ENCODE results near the gene KRTAP11-1. TPM values are rescaled to one million over a fixed set of nuclear protein-coding genes. Genes with fewer than 3 reads are reported as not detected.

The KRTAP11-1 gene, protein sequence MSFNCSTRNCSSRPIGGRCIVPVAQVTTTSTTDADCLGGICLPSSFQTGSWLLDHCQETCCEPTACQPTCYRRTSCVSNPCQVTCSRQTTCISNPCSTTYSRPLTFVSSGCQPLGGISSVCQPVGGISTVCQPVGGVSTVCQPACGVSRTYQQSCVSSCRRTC
- not detected for total RNA-seq

DNA sequence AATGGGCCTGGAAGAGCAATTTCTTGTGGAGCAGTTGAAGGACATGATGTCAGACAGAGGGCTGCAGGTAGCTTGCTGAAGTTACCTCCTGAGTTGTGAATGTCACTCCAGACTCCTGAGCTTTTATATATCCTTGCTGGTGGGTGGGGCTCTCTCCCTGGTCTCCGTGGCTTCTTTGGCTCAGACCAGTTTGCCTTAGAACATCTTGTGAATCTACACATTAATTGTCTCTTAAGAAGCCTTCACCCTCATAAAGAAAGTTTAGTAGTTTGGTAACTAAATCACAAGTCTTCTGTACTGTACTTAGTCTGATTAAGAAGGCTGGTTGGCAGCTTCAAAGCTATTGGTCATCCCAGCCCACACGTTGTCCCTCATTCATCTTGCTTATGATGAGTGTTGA is at the start of gene KRTAP11-1:
TSS of gene KRTAP11-1 (minus strand) at position 101 of the 400 bp plus-strand sequence. CDS start at position 45, 56 bp downstream.
- TF ChIP-seq, protein P1, sequence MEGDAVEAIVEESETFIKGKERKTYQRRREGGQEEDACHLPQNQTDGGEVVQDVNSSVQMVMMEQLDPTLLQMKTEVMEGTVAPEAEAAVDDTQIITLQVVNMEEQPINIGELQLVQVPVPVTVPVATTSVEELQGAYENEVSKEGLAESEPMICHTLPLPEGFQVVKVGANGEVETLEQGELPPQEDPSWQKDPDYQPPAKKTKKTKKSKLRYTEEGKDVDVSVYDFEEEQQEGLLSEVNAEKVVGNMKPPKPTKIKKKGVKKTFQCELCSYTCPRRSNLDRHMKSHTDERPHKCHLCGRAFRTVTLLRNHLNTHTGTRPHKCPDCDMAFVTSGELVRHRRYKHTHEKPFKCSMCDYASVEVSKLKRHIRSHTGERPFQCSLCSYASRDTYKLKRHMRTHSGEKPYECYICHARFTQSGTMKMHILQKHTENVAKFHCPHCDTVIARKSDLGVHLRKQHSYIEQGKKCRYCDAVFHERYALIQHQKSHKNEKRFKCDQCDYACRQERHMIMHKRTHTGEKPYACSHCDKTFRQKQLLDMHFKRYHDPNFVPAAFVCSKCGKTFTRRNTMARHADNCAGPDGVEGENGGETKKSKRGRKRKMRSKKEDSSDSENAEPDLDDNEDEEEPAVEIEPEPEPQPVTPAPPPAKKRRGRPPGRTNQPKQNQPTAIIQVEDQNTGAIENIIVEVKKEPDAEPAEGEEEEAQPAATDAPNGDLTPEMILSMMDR (IDR thresholded peaks at IDR 0.05; ENCODE audit: low read depth) = no peak

DNA sequence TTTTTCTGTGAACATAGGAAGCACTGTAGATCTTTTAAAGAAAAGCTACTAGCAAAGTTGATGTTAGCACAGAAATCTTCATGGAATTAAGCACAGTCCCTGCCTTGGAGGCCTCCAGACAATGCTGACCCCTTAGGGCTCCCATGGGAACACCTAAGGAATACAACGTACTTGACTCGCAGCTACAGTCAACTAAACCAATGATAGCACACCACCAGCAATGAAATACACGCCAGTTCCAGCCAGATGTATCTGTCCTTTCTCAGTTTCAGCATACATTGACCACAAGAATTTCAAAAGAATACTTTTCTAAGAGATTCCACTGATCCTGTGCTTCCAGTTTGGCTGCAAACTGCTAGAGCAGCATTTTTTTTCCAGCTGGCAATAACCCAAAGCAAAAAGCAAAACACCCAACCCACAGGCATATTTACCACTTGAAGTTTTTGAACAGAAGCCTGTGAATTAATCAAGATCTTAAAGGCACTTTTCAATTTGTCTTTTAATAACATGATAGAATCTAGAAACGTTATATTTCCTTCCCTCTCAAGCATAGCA is 42.8 kb upstream of the KRTAP11-1 start:
- TF ChIP-seq, protein P1 (IDR thresholded peaks at IDR 0.05; ENCODE audit: low read depth) = no peak

DNA sequence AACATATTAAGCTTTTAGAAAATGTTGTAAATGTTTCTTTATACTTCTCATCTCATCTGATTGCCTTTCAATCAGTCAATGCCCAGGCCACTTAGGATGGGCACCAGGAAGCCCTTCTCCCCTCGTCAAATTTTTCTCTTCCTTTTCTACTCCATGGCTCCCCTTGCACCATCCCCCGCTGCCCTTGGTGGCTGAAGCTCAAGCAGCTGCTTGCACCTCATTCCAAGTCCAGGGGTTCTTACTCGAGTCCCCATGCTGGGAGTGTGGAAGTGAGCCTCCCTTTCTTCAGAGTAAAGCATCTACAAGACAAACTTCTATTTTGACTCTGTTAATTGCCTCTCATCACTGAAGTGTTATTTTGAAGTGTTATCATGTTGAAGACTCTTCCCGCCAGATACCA is 39.7 kb upstream of the KRTAP11-1 start:
- TF ChIP-seq, protein P1 (IDR thresholded peaks at IDR 0.05; ENCODE audit: low read depth) = no peak

DNA sequence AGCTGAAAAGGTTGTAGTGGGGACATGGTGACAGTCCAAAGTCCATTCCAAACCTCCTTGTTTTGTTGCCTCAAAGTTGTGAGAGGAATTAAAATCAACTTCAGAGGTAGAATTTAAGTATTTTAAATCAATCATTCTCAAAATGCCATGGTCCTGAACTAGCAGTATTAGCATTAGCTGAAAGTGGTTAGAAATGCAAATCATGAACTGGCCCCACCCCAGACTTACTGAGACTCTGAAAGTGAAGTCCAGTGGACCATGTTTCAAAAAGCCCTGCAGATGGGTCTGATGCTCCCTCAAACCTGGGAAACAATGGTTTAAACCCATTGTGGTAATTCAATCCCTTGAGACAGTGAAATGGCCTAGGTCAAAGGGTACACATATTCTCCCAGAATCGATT is 36.2 kb upstream of the KRTAP11-1 start:
- TF ChIP-seq, protein P1 (IDR thresholded peaks at IDR 0.05; ENCODE audit: low read depth) = no peak

DNA sequence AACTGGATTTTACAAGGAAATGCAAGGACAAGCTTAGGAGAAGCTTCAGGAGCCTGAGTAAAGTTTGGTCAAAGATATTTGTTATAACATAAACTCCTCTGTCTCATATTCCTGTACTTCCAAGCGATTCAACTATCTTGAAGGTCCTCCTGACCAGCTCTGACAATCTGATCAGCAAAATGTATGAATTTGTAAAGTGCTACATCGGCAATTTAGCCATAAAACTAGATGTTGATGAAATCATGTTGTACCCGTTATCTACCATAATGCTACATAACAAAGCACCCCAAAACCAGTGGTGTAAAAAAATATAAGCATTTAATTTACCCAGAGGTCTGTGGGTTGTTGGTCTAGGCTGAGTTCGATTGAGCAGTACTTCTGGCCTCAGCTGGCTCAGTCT is 19.5 kb upstream of the KRTAP11-1 start:
- TF ChIP-seq, protein P1 (IDR thresholded peaks at IDR 0.05; ENCODE audit: low read depth) = no peak

DNA sequence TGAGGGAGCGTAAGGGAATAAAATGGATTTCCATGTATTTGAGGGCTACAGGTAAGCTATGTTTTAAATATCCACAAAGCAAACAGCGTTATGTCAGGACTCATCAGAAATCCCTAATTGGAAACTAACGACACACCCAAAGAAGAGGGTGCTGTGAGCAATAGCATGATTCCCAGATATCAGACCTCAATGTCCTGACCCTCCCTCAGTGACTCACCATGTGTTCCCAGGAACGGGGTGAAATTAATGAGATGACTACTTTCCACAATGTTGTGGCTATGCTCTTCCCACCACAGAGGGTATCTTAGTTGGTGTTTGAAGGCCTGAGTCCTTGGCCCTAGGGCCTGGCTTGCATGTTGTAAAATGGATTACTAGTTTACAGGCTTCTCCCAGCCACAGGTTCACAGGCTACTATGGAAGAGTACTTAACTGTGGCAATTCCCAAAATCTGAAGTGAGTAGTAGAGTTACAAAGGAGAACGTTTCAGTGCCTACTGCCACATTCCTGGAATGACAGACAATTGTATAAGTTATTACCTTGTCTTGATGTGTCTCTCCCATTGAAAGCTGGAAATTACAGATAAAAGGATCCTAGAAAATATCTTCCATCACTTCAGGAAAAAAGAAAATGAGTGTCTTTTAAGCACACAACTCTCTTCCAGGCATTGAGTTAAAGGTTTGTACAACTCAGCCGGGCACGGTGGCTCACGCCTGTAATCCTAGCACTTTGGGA is 1.7 kb upstream of the KRTAP11-1 start:
- TF ChIP-seq, protein P1 (IDR thresholded peaks at IDR 0.05; ENCODE audit: low read depth) = no peak

DNA sequence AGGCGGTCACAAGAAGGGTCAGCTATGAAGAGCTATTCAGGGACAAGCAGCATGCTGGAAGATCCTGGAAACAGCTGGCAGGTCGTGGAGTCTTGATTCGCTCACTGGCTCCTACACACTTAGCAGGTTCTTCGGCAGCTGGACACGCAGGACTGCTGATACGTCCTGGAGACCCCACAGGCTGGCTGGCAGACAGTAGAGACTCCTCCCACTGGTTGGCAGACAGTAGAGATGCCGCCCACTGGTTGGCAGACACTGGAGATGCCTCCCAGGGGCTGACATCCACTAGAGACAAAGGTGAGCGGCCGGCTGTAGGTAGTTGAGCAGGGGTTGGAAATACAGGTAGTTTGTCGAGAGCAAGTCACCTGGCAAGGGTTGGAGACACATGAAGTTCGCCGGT is 466 bp downstream of the KRTAP11-1 start:
- TF ChIP-seq, protein P1 (IDR thresholded peaks at IDR 0.05; ENCODE audit: low read depth) = no peak
